IMR-90 (cell line): ENCODE measurements around the gene ST3GAL4. TPM values are rescaled to one million over a fixed set of nuclear protein-coding genes. Genes with fewer than 3 reads are reported as not detected.

Experiments used
- ATAC-seq: fragments of 200-7000 bp; cut with Tn5 transposase; 2 replicates; pipeline ENCODE4 v1.9.1; 2020; ENCODE audit warnings: low read depth, mild to moderate bottlenecking, moderate library complexity
- BruUV-seq: library from RNA; stranded (reverse); fragments of 400-500 nt; replicated peaks from 2 replicates; lab custom pipeline; 2021; lab: Mats Ljungman, UMichigan
- CTCF ChIA-PET: fragments of 300-600 bp; formaldehyde crosslinking; extraction: SDS; loops from one replicate; lab custom pipeline; 2021; ENCODE audit warnings: antibody characterized with exemption; lab: Yijun Ruan, JAX
- POLR2A ChIA-PET: fragments of 300-600 bp; sonication (Branson Sonifier 250); formaldehyde crosslinking; loops from one replicate; lab custom pipeline; 2022; ENCODE audit warnings: antibody characterized with exemption; ENCODE audit not compliant: unreplicated experiment; lab: Charles Lee
- DNase-seq: peaks from one replicate; pipeline ENCODE4 v3.0.0; 2013
- H2AFZ ChIP-seq: replicated peaks from 2 replicates; pipeline ENCODE3; 2013; ENCODE audit warnings: low read length, mild to moderate bottlenecking; ENCODE audit not compliant: poor library complexity
- H2AK5ac ChIP-seq: 2 replicates; pipeline ENCODE4 v1.6.1; 2013; ENCODE audit warnings: low read depth, low read length, inconsistent platforms
- H2AK9ac ChIP-seq: replicated peaks from 2 replicates; pipeline ENCODE3; 2013; ENCODE audit warnings: mild to moderate bottlenecking, low read depth, low read length, moderate library complexity; ENCODE audit not compliant: poor library complexity
- H2BK120ac ChIP-seq: 2 replicates; pipeline ENCODE4 v1.6.1; 2013; ENCODE audit warnings: low read depth, low read length, inconsistent platforms
- H2BK15ac ChIP-seq: 3 replicates; pipeline ENCODE4 v1.6.1; 2013; ENCODE audit warnings: low read depth, low read length, inconsistent platforms
- H2BK20ac ChIP-seq: 2 replicates; pipeline ENCODE4 v1.6.1; 2013; ENCODE audit warnings: low read depth, mild to moderate bottlenecking, inconsistent platforms, low read length, moderate library complexity
- H2BK5ac ChIP-seq: 2 replicates; pipeline ENCODE4 v1.6.1; 2013; ENCODE audit warnings: mild to moderate bottlenecking, low read depth, low read length, inconsistent platforms; ENCODE audit not compliant: poor library complexity, severe bottlenecking
- H3K14ac ChIP-seq: replicated peaks from 2 replicates; pipeline ENCODE4 v1.6.1; 2013; ENCODE audit warnings: low read depth, low read length, inconsistent platforms
- H3K18ac ChIP-seq: 2 replicates; pipeline ENCODE4 v1.6.1; 2013; ENCODE audit warnings: low read depth, low read length, control low read depth
- H3K23ac ChIP-seq: 2 replicates; pipeline ENCODE4 v1.6.1; 2013; ENCODE audit warnings: low read depth, low read length, inconsistent platforms
- H3K27ac ChIP-seq: 2 replicates; pipeline ENCODE4 v1.5.1; 2013; ENCODE audit warnings: mild to moderate bottlenecking, control low read depth, low read length; ENCODE audit not compliant: insufficient read depth
- H3K27me3 ChIP-seq: 2 replicates; pipeline ENCODE4 v1.6.1; 2013; ENCODE audit warnings: low read length; ENCODE audit not compliant: control insufficient read depth, insufficient read depth
- H3K36me3 ChIP-seq: 2 replicates; pipeline ENCODE4 v1.6.1; 2013; ENCODE audit warnings: low read length, mixed read lengths; ENCODE audit not compliant: control insufficient read depth, insufficient read depth
- H3K4ac ChIP-seq: 2 replicates; pipeline ENCODE4 v1.6.1; 2013; ENCODE audit warnings: low read depth, low read length, inconsistent platforms
- H3K4me1 ChIP-seq: 2 replicates; pipeline ENCODE4 v1.6.1; 2013; ENCODE audit warnings: low read length, mixed read lengths; ENCODE audit not compliant: control insufficient read depth, insufficient read depth
- H3K4me2 ChIP-seq: 2 replicates; pipeline ENCODE4 v1.6.1; 2013; ENCODE audit warnings: low read depth, mild to moderate bottlenecking, control low read depth, low read length, moderate library complexity
- H3K4me3 ChIP-seq: 2 replicates; pipeline ENCODE4 v1.5.1; 2013; ENCODE audit warnings: low read depth, mild to moderate bottlenecking, control low read depth, low read length, moderate library complexity; ENCODE audit not compliant: insufficient read depth
- H3K56ac ChIP-seq: 2 replicates; pipeline ENCODE4 v1.6.1; 2013; ENCODE audit warnings: low read length, inconsistent platforms; ENCODE audit not compliant: insufficient read depth; ENCODE audit errors: extremely low read depth
- H3K79me1 ChIP-seq, 2 experiments: 2 replicates each; pipeline ENCODE4 v1.6.1; 2013; ENCODE audit warnings: low read length in 2 of 2, inconsistent platforms in 1 of 2, low read depth in 1 of 2
- H3K9ac ChIP-seq: 2 replicates; pipeline ENCODE4 v1.6.1; 2013; ENCODE audit warnings: low read depth, low read length, control low read depth
- H3K9me1 ChIP-seq: 2 replicates; pipeline ENCODE4 v1.6.1; 2013; ENCODE audit warnings: low read length, inconsistent platforms; ENCODE audit not compliant: insufficient read depth
- H3K9me3 ChIP-seq: 2 replicates; pipeline ENCODE4 v1.6.1; 2013; ENCODE audit warnings: low read length; ENCODE audit not compliant: control insufficient read depth, insufficient read depth
- H4K20me1 ChIP-seq: 2 replicates; pipeline ENCODE4 v1.6.1; 2013; ENCODE audit warnings: low read length, inconsistent platforms; ENCODE audit not compliant: insufficient read depth
- H4K5ac ChIP-seq: 2 replicates; pipeline ENCODE4 v1.6.1; 2013; ENCODE audit warnings: mild to moderate bottlenecking, low read depth, low read length, control low read depth
- H4K8ac ChIP-seq, 2 experiments: 2 replicates each; pipeline ENCODE4 v1.6.1; 2013; ENCODE audit warnings: low read depth in 2 of 2, low read length in 2 of 2, control low read depth in 1 of 2, inconsistent platforms in 1 of 2
- H4K91ac ChIP-seq: 2 replicates; pipeline ENCODE4 v1.6.1; 2013; ENCODE audit warnings: low read depth, low read length, inconsistent platforms; ENCODE audit not compliant: insufficient read depth
- MAZ ChIP-seq: IDR thresholded peaks from 2 replicates; pipeline ENCODE4 v1.6.1; 2012; ENCODE audit warnings: low read depth, mild to moderate bottlenecking, low read length, improper control_type of control experiment, moderate library complexity, borderline replicate concordance
- WGBS, 2 experiments: methylation state at CpG; one replicate each; pipeline versions ENCODE4 v1.1.5 to v1.1.7; 2013; ENCODE audit warnings: missing lambda C conversion rate in 2 of 2; ENCODE audit not compliant: insufficient read length in 1 of 2; ENCODE audit errors: extremely low coverage in 2 of 2; 5-methylcytosine and 5-hydroxymethylcytosine counted together
- dilution Hi-C: fragments of 300-500 bp; cut with HindIII; formaldehyde crosslinking; loops from one replicate; pipeline ENCODE4 v1.14.3; 2018; ENCODE audit warnings: low sequenced_read_pairs; ENCODE audit not compliant: unreplicated experiment
- in situ Hi-C: fragments of 300-500 bp; cut with MboI; formaldehyde crosslinking; loops from 3 replicates; pipeline ENCODE4 v1.14.3; 2019; ENCODE audit warnings: low sequenced_read_pairs, inconsistent platforms, mixed read lengths
- intact Hi-C: fragments of 100-400 bp; cut with micrococcal nuclease; formaldehyde crosslinking; loops from 2 replicates; pipeline ENCODE4 v1.10.0; 2022
- polyA plus RNA-seq, 3 experiments: library from polyadenylated mRNA; depleted of rRNA; stranded (reverse); fragments of >200 nt; gene quantifications; 2 replicates each; pipeline ENCODE4 v1.2.3, GENCODE V29; 2012; ENCODE audit warnings: low replicate concordance in 1 of 3
- total RNA-seq: library from RNA; depleted of rRNA; stranded (reverse); fragments of >200 nt; gene quantifications from 2 replicates; pipeline ENCODE4 v1.2.3, GENCODE V29; 2012

The ST3GAL4 gene
- total and polyA plus RNA-seq, 2 of the 4 experiments (the other 2 are of a cell fraction), result 17.0 to 19.7 TPM

DNA sequence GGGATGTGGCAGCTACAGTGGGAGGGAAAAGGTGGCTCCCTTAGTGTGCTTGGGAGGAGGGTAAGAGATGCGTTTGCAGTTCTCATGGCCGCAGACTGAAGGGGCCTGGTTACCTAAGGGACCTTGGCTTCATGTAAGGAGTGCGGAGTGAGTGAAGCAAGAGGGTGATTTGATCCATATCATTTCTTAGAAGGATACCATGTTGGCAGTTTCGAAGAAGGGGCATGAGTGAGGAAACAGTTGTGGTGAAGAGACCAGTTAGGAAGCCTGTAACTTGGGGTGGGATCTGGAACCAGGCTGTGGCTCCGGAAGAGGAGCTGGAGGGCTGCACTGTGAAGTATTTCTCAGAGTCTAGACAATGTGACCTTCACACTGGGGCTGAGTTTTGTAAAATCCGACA, 45.0 kb downstream of the ST3GAL4 start:
- intact Hi-C loops (no loop called here), dilution Hi-C loops (no loop called here), in situ Hi-C loops (no loop called here)
- H2AFZ ChIP-seq, result no peak overlapping the region
- WGBS, 2 experiments, result 88% methylated on average over 1 of the region's 6 CpGs; no CpG with 5 or more reads in 1 of the 2 experiments
- H3K14ac ChIP-seq, result no peak overlapping the region
- no peak overlapping the region for H4K5ac ChIP-seq
- H3K9ac ChIP-seq, result no peak overlapping the region
- H3K4ac ChIP-seq, result no peak overlapping the region
- no peaks in the 10 kb centered on the region for H4K20me1 ChIP-seq
- H3K79me1 ChIP-seq, result peaks cover 8 to 11% of the 10 kb centered on the region in 2 experiments; a peak in 3 of 4 replicates
- H2AK5ac ChIP-seq, result no peak overlapping the region
- H4K91ac ChIP-seq, result no peak overlapping the region
- H3K27ac ChIP-seq, result no peak overlapping the region
- H2BK15ac ChIP-seq, result no peak overlapping the region
- peaks cover 11% of the 10 kb centered on the region for H3K9me1 ChIP-seq
- H2BK20ac ChIP-seq, result no peak overlapping the region
- no peak overlapping the region for H3K18ac ChIP-seq
- DNase-seq (no peak), ATAC-seq (no peak)
- no peak for TF ChIP-seq MAZ
- H3K4me3 ChIP-seq, result no peak overlapping the region
- ChIA-PET POLR2A (no interaction called here), CTCF (no interaction called here)
- H3K9me3 ChIP-seq, result peaks cover 3% of the 10 kb centered on the region; the same call in 1 of the 2 replicates
- no peak overlapping the region for H3K23ac ChIP-seq
- H2AK9ac ChIP-seq, result no peak overlapping the region
- BruUV-seq, result no TSS peak
- no peaks in the 10 kb centered on the region for H3K27me3 ChIP-seq
- peaks cover 8% of the 10 kb centered on the region; the same call in 1 of the 2 replicates for H3K4me1 ChIP-seq
- no peak overlapping the region for H3K4me2 ChIP-seq
- no peaks in the 10 kb centered on the region for H3K36me3 ChIP-seq
- no peak overlapping the region for H3K56ac ChIP-seq
- no peak overlapping the region for H2BK120ac ChIP-seq
- H4K8ac ChIP-seq, result no peak overlapping the region
- no peak overlapping the region for H2BK5ac ChIP-seq
